OCI-LY3 (cell line): ENCODE measurements around the gene ERN1.

ENCODE experiments used
- EZH2phosphoT487 ChIP-seq: fragments of 200-600 bp; shearing (Covaris generic); IDR thresholded peaks from 2 replicates; pipeline ENCODE4 v1.6.1; 2018; ENCODE audit warnings: antibody characterized with exemption, mixed run types, low read depth
- TF ChIP-seq, protein P1 (sequence below): fragments of 200-600, 300-600 bp; sonication (generic); IDR thresholded peaks from 2 replicates; pipeline ENCODE4 v1.5.1; 2014; ENCODE audit warnings: antibody characterized with exemption, low read length, low read depth

DNA sequence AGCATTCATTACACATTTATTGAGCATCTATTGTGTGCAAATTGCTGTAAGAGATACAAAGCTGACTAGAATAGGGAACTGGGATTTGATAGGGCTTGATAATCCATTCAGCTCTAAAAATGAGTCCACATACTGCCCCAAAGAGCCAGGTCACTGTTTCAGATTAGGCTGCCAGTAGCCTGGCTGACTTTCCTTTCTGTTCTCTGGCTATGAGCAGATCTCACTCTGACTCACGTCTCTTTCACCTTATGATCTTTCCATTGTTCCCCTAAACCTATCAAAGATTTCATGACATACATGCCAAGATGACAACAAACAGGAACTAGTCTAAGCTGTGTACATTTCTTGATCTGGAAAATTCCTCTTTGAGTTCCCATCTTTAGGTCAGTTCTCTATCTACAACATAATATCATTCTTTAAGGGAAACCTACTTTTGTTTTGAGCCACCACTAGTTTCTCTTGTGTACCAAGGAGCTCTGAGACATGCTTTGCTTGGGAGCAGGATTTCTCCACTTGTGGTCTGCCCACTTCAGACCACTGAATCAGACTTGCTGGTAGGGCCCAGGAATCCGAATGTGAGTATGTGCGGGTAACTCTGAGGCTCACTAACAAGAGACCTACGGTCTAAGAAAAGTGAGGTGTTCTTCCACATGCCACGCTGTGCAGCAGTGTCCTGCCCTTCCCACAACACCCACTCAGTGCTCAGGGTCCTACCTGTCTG is 68.6 kb downstream of the ERN1 start:
- TF ChIP-seq, protein P1, sequence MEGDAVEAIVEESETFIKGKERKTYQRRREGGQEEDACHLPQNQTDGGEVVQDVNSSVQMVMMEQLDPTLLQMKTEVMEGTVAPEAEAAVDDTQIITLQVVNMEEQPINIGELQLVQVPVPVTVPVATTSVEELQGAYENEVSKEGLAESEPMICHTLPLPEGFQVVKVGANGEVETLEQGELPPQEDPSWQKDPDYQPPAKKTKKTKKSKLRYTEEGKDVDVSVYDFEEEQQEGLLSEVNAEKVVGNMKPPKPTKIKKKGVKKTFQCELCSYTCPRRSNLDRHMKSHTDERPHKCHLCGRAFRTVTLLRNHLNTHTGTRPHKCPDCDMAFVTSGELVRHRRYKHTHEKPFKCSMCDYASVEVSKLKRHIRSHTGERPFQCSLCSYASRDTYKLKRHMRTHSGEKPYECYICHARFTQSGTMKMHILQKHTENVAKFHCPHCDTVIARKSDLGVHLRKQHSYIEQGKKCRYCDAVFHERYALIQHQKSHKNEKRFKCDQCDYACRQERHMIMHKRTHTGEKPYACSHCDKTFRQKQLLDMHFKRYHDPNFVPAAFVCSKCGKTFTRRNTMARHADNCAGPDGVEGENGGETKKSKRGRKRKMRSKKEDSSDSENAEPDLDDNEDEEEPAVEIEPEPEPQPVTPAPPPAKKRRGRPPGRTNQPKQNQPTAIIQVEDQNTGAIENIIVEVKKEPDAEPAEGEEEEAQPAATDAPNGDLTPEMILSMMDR, result no peak
- TF ChIP-seq EZH2phosphoT487, result no peak
